HG02943 (cell line): Measurements from ENCODE around the gene NT5C3A.
"Not testable (repeated sequence)": the region's sequence is repeated elsewhere in the genome, so short reads cannot be mapped to it uniquely, and the experiment has no call there.

ENCODE experiments used
- ATAC-seq: cut with Tn5 transposase; IDR thresholded peaks from one replicate; pipeline ENCODE4 v1.9.1; 2021; ENCODE audit warnings: mild to moderate bottlenecking, low read depth, moderate library complexity; ENCODE audit not compliant: unreplicated experiment

The NT5C3A gene

GRCh38 chr7:32991975-32992700 lies 70.4 kb downstream of the NT5C3A start:
- ATAC-seq, result not testable (repeated sequence)

DNA sequence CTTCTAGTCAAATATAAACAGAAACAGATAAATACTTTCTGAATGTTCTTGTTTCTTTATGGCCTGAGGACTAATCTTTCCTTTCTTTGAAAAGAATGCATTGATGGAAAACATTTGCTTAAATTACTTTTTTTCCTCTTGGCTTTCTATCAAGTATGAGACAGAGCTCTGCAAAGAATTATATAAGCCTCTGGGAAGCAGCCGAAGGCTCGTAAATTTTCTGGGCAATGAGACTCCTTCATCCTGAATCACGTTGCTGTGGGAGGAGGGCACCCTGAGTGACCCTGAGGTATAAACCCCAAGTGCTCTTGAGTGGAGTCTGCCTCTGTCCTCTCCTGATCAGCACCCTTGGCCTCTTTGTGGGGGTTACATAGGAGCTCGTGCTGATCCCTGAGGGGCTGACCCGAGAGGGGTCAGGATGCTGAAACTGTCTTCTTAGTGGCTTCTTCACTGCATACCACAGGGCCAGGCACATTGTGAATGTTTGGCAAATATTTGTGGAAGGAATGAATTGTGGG lies 71.4 kb downstream of the NT5C3A start:
- not testable (repeated sequence) for ATAC-seq

GRCh38 chr7:32988148-32988547 lies 74.4 kb downstream of the NT5C3A start:
- peak; percentile 79 for ATAC-seq

DNA sequence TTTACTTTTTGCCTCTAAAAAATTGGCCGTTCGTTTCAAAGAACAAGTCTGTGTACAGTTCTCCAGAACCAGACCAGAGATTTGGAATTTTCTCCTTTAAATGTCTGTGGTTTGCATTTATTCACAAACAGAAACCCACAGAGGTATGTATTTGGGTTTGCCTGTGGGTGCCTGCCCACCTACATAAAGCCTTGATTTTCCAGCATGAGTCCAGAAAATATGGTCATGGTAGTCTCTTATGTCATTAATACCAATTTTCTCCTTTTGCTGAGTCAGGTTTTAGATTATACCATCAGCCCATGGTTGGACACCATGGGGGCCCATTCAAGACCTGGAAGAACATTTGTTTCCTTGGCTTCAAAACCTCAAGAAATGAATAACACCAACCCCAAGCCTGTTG lies 82.7 kb downstream of the NT5C3A start:
- ATAC-seq, result not testable (repeated sequence)

DNA sequence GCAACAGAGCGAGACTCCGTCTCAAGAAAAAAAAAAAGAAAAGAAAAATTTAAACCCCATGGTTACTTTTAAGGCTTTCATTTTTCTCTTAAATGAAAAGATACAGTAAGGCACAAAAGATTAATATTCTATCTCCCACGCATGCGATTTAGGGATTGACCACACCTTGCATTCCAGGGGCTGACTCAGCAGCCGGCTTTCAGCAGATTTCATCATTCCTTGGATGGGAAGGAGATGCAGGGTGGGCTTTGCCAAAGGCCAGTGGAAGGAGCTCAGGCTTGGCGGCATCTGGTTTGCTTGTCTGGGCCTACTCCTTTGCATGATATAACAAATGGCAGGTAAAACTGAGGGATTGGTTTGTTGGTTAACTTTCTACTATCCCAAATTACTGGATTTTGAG lies 83.3 kb downstream of the NT5C3A start:
- not testable (repeated sequence) for ATAC-seq

DNA sequence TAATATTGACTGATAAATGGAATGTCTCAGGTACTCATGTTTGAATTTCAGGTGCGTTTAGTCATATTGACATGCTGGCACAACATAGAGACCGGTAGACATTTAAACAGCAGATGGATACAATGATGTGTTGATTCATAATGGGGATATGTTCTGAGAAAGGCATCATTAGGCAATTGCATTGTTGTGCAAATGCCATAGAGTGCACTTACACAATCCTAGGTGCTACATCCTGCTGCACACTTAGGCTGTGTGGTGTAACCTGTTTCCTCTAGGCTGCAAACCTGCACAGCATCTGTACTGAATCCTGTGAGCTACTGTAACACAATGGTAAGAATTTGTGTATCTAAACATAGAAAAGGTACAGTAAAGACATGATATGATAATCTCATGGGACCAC lies 85.4 kb downstream of the NT5C3A start:
- ATAC-seq, result not testable (repeated sequence)

GRCh38 chr7:32971967-32972366 lies 90.6 kb downstream of the NT5C3A start:
- ATAC-seq, result not testable (repeated sequence)

- not testable (repeated sequence) for ATAC-seq
Measured at GRCh38 chr7:32967268-32967582, 95.4 kb downstream of the NT5C3A start.

DNA sequence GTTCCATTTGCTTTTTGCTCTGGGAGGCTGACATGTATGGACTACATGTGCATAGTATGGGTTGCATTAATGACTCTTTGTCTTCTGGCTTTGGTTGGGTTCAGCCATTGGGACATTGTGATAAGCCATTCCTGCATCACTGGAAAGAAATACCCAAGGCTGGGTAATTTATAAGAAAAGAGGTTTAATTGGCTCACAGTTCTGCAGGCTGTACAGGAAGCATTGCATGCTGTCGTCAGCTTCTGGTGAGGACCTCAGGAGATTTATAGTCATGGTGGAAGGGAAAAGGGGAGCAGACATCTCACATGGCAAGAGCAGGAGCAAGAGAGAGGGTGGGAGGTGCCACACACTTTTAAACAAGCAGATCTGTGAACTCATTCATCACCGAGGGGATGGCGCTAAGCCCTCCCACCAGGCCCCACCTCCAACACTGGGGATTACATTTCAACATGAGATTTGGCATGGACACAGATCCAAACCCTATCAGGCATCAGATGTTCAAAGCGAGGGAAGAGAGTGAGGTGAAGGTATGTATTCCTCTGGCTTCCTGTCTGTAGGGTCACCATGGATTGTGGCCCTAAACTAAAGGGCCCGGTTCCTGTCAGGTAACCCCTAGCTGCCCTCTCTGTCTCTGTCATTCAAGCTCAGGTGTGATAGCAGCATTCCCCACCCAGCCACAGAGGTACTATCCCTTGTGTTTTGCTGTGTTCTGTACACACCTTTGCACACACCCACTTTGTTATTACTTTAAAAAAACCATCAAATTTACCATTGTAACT lies 95.9 kb downstream of the NT5C3A start:
- ATAC-seq, result not testable (repeated sequence)

DNA sequence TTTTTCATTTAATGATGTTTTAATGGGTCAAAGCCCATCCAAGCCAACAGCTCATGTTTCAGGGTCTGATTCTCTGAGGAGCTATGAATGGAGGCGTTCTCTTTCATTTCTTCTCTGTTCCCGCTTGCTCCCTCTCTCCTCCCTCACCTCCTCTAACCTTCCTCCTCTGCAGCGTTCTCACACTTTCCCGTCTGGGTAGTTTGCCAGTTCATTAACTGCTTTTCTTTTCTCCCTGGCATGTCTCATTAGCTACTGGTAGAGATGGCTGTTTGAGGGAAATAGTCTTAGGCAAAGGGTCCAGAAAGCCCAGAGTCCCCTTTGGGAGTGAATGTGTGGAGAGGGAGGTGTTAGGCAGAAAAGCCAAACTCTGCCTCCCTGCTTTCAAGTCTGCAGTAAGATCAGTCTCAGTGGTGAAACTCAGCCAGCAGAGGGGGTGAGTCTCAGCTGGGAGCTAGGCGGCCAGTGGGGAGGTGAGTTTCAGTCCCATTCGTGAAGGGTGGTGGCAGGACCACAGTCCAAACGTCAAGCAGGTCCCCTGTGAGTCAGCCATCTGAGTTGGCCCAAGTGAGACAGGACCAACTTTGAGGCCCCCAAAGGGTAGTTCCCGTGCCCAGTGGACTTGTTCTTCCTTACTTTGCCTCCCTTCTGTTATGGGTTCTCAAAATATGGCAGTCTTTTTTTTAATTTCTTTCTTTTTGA lies 98.0 kb downstream of the NT5C3A start:
- peak; percentile 96 for ATAC-seq
